Measurements from ENCODE around the gene RETREG2. TPM values are rescaled to one million over a fixed set of nuclear protein-coding genes. Genes with fewer than 3 reads are reported as not detected.

RETREG2 gene
- total RNA-seq, 2 experiments from 2014 or later: 107 to 113 TPM

GRCh38 chr2:219220652-219221402 is 42.8 kb downstream of the RETREG2 start:
- no peak overlapping the region for H3K4me3 Mint-ChIP-seq
- ChIA-PET POLR2A (interaction anchor here (6.0 to 7.4 kb wide), 2 partner anchors 8 to 32 kb away, joined by 63 to 85 read pairs; partner anchors contain the start of genes ANKZF1, ATG9A, TUBA4A and TUBA4B), CTCF (no interaction called here)
- H3K27ac Mint-ChIP-seq: no peak overlapping the region
- peaks cover 38% of the 10 kb centered on the region for H3K4me1 Mint-ChIP-seq
- H3K27me3 Mint-ChIP-seq: no peaks in the 10 kb centered on the region
- peaks cover 73% of the 10 kb centered on the region for H3K36me3 Mint-ChIP-seq (ENCODE audit: low read depth)
- no peak for DNase-seq
- no peaks in the 10 kb centered on the region for H3K9me3 Mint-ChIP-seq

- no peak for DNase-seq
- no peak overlapping the region for H3K4me3 Mint-ChIP-seq
- H3K9me3 Mint-ChIP-seq: no peaks in the 10 kb centered on the region
- H3K27me3 Mint-ChIP-seq: no peaks in the 10 kb centered on the region
- peaks cover 72% of the 10 kb centered on the region for H3K36me3 Mint-ChIP-seq (ENCODE audit: low read depth)
- POLR2A ChIA-PET: interaction anchor here (0.7 to 7.4 kb wide), 3 partner anchors 7 to 32 kb away, joined by 3 to 85 read pairs (median 6); partner anchors contain the start of genes ANKZF1, ATG9A, GLB1L and STK16
- H3K4me1 Mint-ChIP-seq: peaks cover 32% of the 10 kb centered on the region
- no peak overlapping the region for H3K27ac Mint-ChIP-seq
- CTCF ChIA-PET: interaction anchor here (1.4 kb wide), 1 partner anchor 73 kb away, joined by 3 read pairs; no protein-coding TSS in a partner anchor
These were observed 44.0 kb downstream of the RETREG2 start for GRCh38 chr2:219221957-219222518.

GRCh38 chr2:219223831-219224610 is 45.9 kb downstream of the RETREG2 start:
- CTCF ChIA-PET: interaction anchor here (1.0 to 1.3 kb wide), 2 partner anchors 12 to 71 kb away, joined by 4 to 6 read pairs; no protein-coding TSS in a partner anchor
- POLR2A ChIA-PET: interaction anchor here (0.6 to 2.1 kb wide), 2 partner anchors 15 to 47 kb away, joined by 3 to 8 read pairs; partner anchors contain the start of gene CNPPD1
- Mint-ChIP-seq H3K27ac (no peak overlapping the region), H3K4me3 (no peak overlapping the region), H3K9me3 (no peaks in the 10 kb centered on the region), H3K36me3 (ENCODE audit: low read depth) (peaks cover 79% of the 10 kb centered on the region), H3K27me3 (no peaks in the 10 kb centered on the region), H3K4me1 (peaks cover 35% of the 10 kb centered on the region)
- no peak for DNase-seq

GRCh38 chr2:219225350-219225749 is 47.3 kb downstream of the RETREG2 start:
- H3K4me1 Mint-ChIP-seq: peaks cover 32% of the 10 kb centered on the region
- no peaks in the 10 kb centered on the region for H3K27me3 Mint-ChIP-seq
- no peak overlapping the region for H3K4me3 Mint-ChIP-seq
- H3K27ac Mint-ChIP-seq: no peak overlapping the region
- CTCF ChIA-PET: interaction anchor here (1.3 kb wide), 1 partner anchor 70 kb away, joined by 6 read pairs; no protein-coding TSS in a partner anchor
- POLR2A ChIA-PET: interaction anchor here (2.1 to 15.5 kb wide), 2 partner anchors 23 to 48 kb away, joined by 8 to 425 read pairs; partner anchors contain the start of genes CNPPD1, GLB1L, STK16 and TUBA4A
- H3K9me3 Mint-ChIP-seq: no peaks in the 10 kb centered on the region
- H3K36me3 Mint-ChIP-seq (ENCODE audit: low read depth): peaks cover 79% of the 10 kb centered on the region
- no peak for DNase-seq

- no peak for DNase-seq
- no peaks in the 10 kb centered on the region for H3K9me3 Mint-ChIP-seq
- ChIA-PET CTCF (interaction anchor here (0.8 to 2.8 kb wide), 9 partner anchors 11 to 71 kb away, joined by 3 to 19 read pairs (median 4); partner anchors contain the start of genes DNAJB2, GLB1L and STK16), POLR2A (interaction anchor here (0.8 to 15.5 kb wide), 18 partner anchors 9 to 67 kb away, joined by 3 to 425 read pairs (median 8); partner anchors contain the start of genes ABCB6, CNPPD1, DNAJB2 and GLB1L)
- H3K27ac Mint-ChIP-seq: peak overlapping the region; percentile 68
- H3K4me3 Mint-ChIP-seq: peak overlapping the region; percentile 99
- peaks cover 77% of the 10 kb centered on the region for H3K36me3 Mint-ChIP-seq (ENCODE audit: low read depth)
- peaks cover 54% of the 10 kb centered on the region for H3K4me1 Mint-ChIP-seq
- H3K27me3 Mint-ChIP-seq: no peaks in the 10 kb centered on the region
These were observed 50.2 kb downstream of the RETREG2 start for GRCh38 chr2:219228041-219228910.

GRCh38 chr2:219228911-219229304 is 50.8 kb downstream of the RETREG2 start:
- Mint-ChIP-seq H3K27me3 (no peaks in the 10 kb centered on the region), H3K36me3 (ENCODE audit: low read depth) (peaks cover 77% of the 10 kb centered on the region)

GRCh38 chr2:219229305-219230058 is 51.4 kb downstream of the RETREG2 start, which contains the start of the genes ANKZF1 and ATG9A:
TSS of gene ANKZF1 (plus strand) at chr2:219229806. CDS start at chr2:219230258, 452 bp downstream.
TSS of gene ATG9A (minus strand) at chr2:219229636. CDS start at chr2:219228024, 1,612 bp downstream.
- H3K27me3 Mint-ChIP-seq: no peaks in the 10 kb centered on the region
- H3K4me3 Mint-ChIP-seq: peak within 1 kb of the TSS; percentile 99
- DNase-seq: peak; percentile 99
- peaks cover 77% of the 10 kb centered on the region for H3K36me3 Mint-ChIP-seq (ENCODE audit: low read depth)
- peak within 1 kb of the TSS; percentile 100 for H3K27ac Mint-ChIP-seq
- CTCF ChIA-PET: interaction anchor here (0.8 to 2.8 kb wide), 14 partner anchors 12 to 73 kb away, joined by 3 to 19 read pairs (median 5); partner anchors contain the start of genes DNAJB2, GLB1L, STK16 and TUBA4A
- H3K9me3 Mint-ChIP-seq: no peaks in the 10 kb centered on the region
- H3K4me1 Mint-ChIP-seq: peaks cover 56% of the 10 kb centered on the region
- POLR2A ChIA-PET: interaction anchor here (0.8 to 15.5 kb wide), 19 partner anchors 9 to 71 kb away, joined by 3 to 425 read pairs (median 5); partner anchors contain the start of genes ABCB6, CNPPD1, DNAJB2 and GLB1L

More at GRCh38 chr2:219228911-219229304, 50.8 kb downstream of the RETREG2 start:
- no peak for DNase-seq
- Mint-ChIP-seq H3K9me3 (no peaks in the 10 kb centered on the region), H3K27ac (peak overlapping the region; percentile 68), H3K4me3 (peak overlapping the region; percentile 99), H3K4me1 (peaks cover 56% of the 10 kb centered on the region)
- ChIA-PET CTCF (interaction anchor here (0.8 to 2.8 kb wide), 8 partner anchors 11 to 72 kb away, joined by 3 to 19 read pairs (median 4); partner anchors contain the start of gene DNAJB2), POLR2A (interaction anchor here (0.8 to 15.5 kb wide), 17 partner anchors 10 to 70 kb away, joined by 3 to 425 read pairs (median 7); partner anchors contain the start of genes ABCB6, CNPPD1, DNAJB2 and GLB1L)

GRCh38 chr2:219230059-219230540 is 52.0 kb downstream of the RETREG2 start:
- peak overlapping the region; percentile 99 for H3K4me3 Mint-ChIP-seq
- peak; percentile 56 for DNase-seq
- ChIA-PET POLR2A (interaction anchor here (0.6 to 15.5 kb wide), 14 partner anchors 9 to 825 kb away, joined by 3 to 425 read pairs (median 12); partner anchors contain the start of genes ABCB6, CNPPD1, DNAJB2 and GLB1L), CTCF (interaction anchor here (0.7 to 2.8 kb wide), 14 partner anchors 9 to 73 kb away, joined by 3 to 19 read pairs (median 5); partner anchors contain the start of genes DNAJB2, GLB1L, STK16 and TUBA4A)
- peak overlapping the region; percentile 100 for H3K27ac Mint-ChIP-seq
- no peaks in the 10 kb centered on the region for H3K9me3 Mint-ChIP-seq
- H3K36me3 Mint-ChIP-seq (ENCODE audit: low read depth): peaks cover 77% of the 10 kb centered on the region
- H3K27me3 Mint-ChIP-seq: no peaks in the 10 kb centered on the region
- H3K4me1 Mint-ChIP-seq: peaks cover 55% of the 10 kb centered on the region

- peaks cover 30% of the 10 kb centered on the region for H3K4me1 Mint-ChIP-seq
- POLR2A ChIA-PET: interaction anchor here (15.5 kb wide), 1 partner anchor 14 kb away, joined by 425 read pairs; the partner anchor contains the start of genes GLB1L, STK16, TUBA4A and TUBA4B
- H3K4me3 Mint-ChIP-seq: no peak overlapping the region
- CTCF ChIA-PET: no interaction called here
- H3K27ac Mint-ChIP-seq: no peak overlapping the region
- no peaks in the 10 kb centered on the region for H3K9me3 Mint-ChIP-seq
- peaks cover 79% of the 10 kb centered on the region for H3K36me3 Mint-ChIP-seq (ENCODE audit: low read depth)
- DNase-seq: no peak
- H3K27me3 Mint-ChIP-seq: no peaks in the 10 kb centered on the region
These were observed 56.3 kb downstream of the RETREG2 start for GRCh38 chr2:219234331-219234730.
